ENCODE measurements around the gene SNTG2. TPM values are rescaled to one million over a fixed set of nuclear protein-coding genes. Genes with fewer than 3 reads are reported as not detected.

The SNTG2 gene
- total RNA-seq, 1 experiment from 2014 or later: 20.5 TPM

DNA sequence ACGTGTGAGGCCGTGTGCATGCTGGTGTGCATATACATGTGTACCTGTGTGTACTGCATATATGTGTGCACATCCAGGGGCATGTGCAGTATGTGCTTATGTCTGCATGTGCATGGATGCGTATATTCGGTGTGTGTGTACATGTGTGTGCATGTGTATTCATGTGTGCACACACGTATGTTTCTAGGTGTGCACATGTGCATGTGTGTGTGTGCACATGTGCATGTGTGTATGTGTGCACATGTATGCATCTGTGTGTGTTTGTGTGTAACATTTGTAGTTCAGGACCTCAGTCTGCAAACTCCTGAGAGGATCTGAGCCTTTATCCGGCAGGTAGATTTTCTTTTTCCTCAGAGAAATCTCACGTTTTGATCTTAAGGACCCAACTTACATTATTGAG is 201.7 kb downstream of the SNTG2 start:
- POLR2A ChIA-PET: no interaction called here
- Mint-ChIP-seq H3K36me3 (no peaks in the 10 kb centered on the region; the same call in 1 of the 2 replicates), H3K27me3 (ENCODE audit: low read depth) (no peaks in the 10 kb centered on the region), H3K9me3 (no peaks in the 10 kb centered on the region), H3K27ac (no peak overlapping the region), H3K4me1 (no peaks in the 10 kb centered on the region), H3K4me3 (no peak overlapping the region)
- CTCF ChIA-PET: no interaction called here
- ATAC-seq (no peak), DNase-seq (ENCODE audit: low spot score) (no peak)
- TF ChIP-seq, protein P1, sequence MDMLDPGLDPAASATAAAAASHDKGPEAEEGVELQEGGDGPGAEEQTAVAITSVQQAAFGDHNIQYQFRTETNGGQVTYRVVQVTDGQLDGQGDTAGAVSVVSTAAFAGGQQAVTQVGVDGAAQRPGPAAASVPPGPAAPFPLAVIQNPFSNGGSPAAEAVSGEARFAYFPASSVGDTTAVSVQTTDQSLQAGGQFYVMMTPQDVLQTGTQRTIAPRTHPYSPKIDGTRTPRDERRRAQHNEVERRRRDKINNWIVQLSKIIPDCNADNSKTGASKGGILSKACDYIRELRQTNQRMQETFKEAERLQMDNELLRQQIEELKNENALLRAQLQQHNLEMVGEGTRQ (CRISPR knock-in tag; IDR thresholded peaks at IDR 0.05): no peak
- TF ChIP-seq OVOL2 (CRISPR knock-in tag; IDR thresholded peaks at IDR 0.05; ENCODE audit: borderline replicate concordance) (no peak), FOXP1 (CRISPR knock-in tag; IDR thresholded peaks at IDR 0.05; ENCODE audit: borderline replicate concordance) (no peak), GRHL2 (CRISPR knock-in tag; IDR thresholded peaks at IDR 0.05; ENCODE audit: insufficient replicate concordance, severe bottlenecking) (no peak), ZNF232 (CRISPR knock-in tag; IDR thresholded peaks at IDR 0.05) (no peak), TEAD1 (CRISPR knock-in tag; IDR thresholded peaks at IDR 0.05) (no peak), CBFB (CRISPR knock-in tag; IDR thresholded peaks at IDR 0.05; ENCODE audit: low read depth) (no peak), ETV6 (CRISPR knock-in tag; IDR thresholded peaks at IDR 0.05) (no peak), GABPB1 (CRISPR knock-in tag; IDR thresholded peaks at IDR 0.05) (no peak)
- TF ChIP-seq, protein P2, sequence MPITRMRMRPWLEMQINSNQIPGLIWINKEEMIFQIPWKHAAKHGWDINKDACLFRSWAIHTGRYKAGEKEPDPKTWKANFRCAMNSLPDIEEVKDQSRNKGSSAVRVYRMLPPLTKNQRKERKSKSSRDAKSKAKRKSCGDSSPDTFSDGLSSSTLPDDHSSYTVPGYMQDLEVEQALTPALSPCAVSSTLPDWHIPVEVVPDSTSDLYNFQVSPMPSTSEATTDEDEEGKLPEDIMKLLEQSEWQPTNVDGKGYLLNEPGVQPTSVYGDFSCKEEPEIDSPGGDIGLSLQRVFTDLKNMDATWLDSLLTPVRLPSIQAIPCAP (CRISPR knock-in tag; IDR thresholded peaks at IDR 0.05): no peak
- TF ChIP-seq, protein P3, sequence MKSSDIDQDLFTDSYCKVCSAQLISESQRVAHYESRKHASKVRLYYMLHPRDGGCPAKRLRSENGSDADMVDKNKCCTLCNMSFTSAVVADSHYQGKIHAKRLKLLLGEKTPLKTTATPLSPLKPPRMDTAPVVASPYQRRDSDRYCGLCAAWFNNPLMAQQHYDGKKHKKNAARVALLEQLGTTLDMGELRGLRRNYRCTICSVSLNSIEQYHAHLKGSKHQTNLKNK (CRISPR knock-in tag; IDR thresholded peaks at IDR 0.05): no peak
- TF ChIP-seq, protein P4, sequence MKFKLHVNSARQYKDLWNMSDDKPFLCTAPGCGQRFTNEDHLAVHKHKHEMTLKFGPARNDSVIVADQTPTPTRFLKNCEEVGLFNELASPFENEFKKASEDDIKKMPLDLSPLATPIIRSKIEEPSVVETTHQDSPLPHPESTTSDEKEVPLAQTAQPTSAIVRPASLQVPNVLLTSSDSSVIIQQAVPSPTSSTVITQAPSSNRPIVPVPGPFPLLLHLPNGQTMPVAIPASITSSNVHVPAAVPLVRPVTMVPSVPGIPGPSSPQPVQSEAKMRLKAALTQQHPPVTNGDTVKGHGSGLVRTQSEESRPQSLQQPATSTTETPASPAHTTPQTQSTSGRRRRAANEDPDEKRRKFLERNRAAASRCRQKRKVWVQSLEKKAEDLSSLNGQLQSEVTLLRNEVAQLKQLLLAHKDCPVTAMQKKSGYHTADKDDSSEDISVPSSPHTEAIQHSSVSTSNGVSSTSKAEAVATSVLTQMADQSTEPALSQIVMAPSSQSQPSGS (CRISPR knock-in tag; IDR thresholded peaks at IDR 0.05; ENCODE audit: borderline replicate concordance, low read depth): no peak

DNA sequence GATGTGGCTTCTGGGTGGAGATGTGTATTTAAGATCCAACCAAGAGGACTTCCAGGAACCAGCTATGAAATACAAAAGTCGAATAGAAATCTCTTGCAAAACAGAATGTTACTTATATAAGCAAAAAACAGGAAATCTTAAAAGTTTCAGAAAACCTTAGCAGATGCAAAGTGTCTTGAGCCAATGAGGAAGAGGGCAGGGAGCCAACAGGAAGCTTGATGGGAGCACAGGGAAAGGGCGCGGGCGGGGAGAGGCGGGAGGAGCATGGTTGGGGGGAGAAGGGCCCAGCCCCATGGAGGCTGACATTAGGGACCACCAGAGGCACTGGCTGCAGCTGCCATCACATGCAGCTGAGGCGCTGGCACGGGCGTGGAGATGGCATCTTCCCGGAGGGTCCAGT is 203.3 kb downstream of the SNTG2 start:
- Mint-ChIP-seq H3K36me3 (no peaks in the 10 kb centered on the region; the same call in 1 of the 2 replicates), H3K4me1 (no peaks in the 10 kb centered on the region), H3K27ac (no peak overlapping the region), H3K4me3 (no peak overlapping the region), H3K27me3 (ENCODE audit: low read depth) (no peaks in the 10 kb centered on the region), H3K9me3 (no peaks in the 10 kb centered on the region)
- DNase-seq (ENCODE audit: low spot score) (no peak), ATAC-seq (no peak)
- TF ChIP-seq, protein P5, sequence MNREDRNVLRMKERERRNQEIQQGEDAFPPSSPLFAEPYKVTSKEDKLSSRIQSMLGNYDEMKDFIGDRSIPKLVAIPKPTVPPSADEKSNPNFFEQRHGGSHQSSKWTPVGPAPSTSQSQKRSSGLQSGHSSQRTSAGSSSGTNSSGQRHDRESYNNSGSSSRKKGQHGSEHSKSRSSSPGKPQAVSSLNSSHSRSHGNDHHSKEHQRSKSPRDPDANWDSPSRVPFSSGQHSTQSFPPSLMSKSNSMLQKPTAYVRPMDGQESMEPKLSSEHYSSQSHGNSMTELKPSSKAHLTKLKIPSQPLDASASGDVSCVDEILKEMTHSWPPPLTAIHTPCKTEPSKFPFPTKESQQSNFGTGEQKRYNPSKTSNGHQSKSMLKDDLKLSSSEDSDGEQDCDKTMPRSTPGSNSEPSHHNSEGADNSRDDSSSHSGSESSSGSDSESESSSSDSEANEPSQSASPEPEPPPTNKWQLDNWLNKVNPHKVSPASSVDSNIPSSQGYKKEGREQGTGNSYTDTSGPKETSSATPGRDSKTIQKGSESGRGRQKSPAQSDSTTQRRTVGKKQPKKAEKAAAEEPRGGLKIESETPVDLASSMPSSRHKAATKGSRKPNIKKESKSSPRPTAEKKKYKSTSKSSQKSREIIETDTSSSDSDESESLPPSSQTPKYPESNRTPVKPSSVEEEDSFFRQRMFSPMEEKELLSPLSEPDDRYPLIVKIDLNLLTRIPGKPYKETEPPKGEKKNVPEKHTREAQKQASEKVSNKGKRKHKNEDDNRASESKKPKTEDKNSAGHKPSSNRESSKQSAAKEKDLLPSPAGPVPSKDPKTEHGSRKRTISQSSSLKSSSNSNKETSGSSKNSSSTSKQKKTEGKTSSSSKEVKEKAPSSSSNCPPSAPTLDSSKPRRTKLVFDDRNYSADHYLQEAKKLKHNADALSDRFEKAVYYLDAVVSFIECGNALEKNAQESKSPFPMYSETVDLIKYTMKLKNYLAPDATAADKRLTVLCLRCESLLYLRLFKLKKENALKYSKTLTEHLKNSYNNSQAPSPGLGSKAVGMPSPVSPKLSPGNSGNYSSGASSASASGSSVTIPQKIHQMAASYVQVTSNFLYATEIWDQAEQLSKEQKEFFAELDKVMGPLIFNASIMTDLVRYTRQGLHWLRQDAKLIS (CRISPR knock-in tag; IDR thresholded peaks at IDR 0.05; ENCODE audit: borderline replicate concordance): no peak
- TF ChIP-seq, protein P6, sequence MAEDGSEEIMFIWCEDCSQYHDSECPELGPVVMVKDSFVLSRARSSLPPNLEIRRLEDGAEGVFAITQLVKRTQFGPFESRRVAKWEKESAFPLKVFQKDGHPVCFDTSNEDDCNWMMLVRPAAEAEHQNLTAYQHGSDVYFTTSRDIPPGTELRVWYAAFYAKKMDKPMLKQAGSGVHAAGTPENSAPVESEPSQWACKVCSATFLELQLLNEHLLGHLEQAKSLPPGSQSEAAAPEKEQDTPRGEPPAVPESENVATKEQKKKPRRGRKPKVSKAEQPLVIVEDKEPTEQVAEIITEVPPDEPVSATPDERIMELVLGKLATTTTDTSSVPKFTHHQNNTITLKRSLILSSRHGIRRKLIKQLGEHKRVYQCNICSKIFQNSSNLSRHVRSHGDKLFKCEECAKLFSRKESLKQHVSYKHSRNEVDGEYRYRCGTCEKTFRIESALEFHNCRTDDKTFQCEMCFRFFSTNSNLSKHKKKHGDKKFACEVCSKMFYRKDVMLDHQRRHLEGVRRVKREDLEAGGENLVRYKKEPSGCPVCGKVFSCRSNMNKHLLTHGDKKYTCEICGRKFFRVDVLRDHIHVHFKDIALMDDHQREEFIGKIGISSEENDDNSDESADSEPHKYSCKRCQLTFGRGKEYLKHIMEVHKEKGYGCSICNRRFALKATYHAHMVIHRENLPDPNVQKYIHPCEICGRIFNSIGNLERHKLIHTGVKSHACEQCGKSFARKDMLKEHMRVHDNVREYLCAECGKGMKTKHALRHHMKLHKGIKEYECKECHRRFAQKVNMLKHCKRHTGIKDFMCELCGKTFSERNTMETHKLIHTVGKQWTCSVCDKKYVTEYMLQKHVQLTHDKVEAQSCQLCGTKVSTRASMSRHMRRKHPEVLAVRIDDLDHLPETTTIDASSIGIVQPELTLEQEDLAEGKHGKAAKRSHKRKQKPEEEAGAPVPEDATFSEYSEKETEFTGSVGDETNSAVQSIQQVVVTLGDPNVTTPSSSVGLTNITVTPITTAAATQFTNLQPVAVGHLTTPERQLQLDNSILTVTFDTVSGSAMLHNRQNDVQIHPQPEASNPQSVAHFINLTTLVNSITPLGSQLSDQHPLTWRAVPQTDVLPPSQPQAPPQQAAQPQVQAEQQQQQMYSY (CRISPR knock-in tag; IDR thresholded peaks at IDR 0.05): no peak
- TF ChIP-seq, protein P7, sequence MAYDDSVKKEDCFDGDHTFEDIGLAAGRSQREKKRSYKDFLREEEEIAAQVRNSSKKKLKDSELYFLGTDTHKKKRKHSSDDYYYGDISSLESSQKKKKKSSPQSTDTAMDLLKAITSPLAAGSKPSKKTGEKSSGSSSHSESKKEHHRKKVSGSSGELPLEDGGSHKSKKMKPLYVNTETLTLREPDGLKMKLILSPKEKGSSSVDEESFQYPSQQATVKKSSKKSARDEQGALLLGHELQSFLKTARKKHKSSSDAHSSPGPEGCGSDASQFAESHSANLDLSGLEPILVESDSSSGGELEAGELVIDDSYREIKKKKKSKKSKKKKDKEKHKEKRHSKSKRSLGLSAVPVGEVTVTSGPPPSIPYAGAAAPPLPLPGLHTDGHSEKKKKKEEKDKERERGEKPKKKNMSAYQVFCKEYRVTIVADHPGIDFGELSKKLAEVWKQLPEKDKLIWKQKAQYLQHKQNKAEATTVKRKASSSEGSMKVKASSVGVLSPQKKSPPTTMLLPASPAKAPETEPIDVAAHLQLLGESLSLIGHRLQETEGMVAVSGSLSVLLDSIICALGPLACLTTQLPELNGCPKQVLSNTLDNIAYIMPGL (CRISPR knock-in tag; IDR thresholded peaks at IDR 0.05): no peak
- POLR2A ChIA-PET: no interaction called here
- CTCF ChIA-PET: interaction anchor here (1.0 kb wide), 1 partner anchor 14 kb away, joined by 10 read pairs; no protein-coding TSS in a partner anchor
